ENCODE measurements around the gene OR11H1.
"Not testable (repeated sequence)": the region's sequence is repeated elsewhere in the genome, so short reads cannot be mapped to it uniquely, and the experiment has no call there.

OR11H1 gene

GRCh38 chr22:15527892-15528291, at the start of gene OR11H1:
OR11H1 (plus strand) TSS chr22:15528192; CDS start chr22:15528192, 0 bp downstream.
- DNase-seq = not testable (repeated sequence)

- DNase-seq = not testable (repeated sequence)
Observed at GRCh38 chr22:15509967-15510366, 18.0 kb upstream of the OR11H1 start.

GRCh38 chr22:15515896-15516295, 12.1 kb upstream of the OR11H1 start:
- not testable (repeated sequence) for DNase-seq

- not testable (repeated sequence) for DNase-seq
Observed at GRCh38 chr22:15553767-15554166, 25.8 kb downstream of the OR11H1 start.

GRCh38 chr22:15563461-15563860, 35.5 kb downstream of the OR11H1 start:
- not testable (repeated sequence) for DNase-seq

GRCh38 chr22:15565063-15565462, 37.1 kb downstream of the OR11H1 start:
- not testable (repeated sequence) for DNase-seq

Data from EL (cell line).